Activated T-helper 17 cell treated with anti-CD3 and anti-CD28 coated beads, Interleukin-2, amount 50 U/mL, for 72 hours (primary cell): ENCODE data around the gene ATMIN. TPM values are rescaled to one million over a fixed set of nuclear protein-coding genes. Genes with fewer than 3 reads are reported as not detected.
A peak's percentile ranks its signal among the peaks of the same experiment; 100 is the strongest.

Experiments used
- ATAC-seq: fragments of 150-1000 bp; cut with Tn5 transposase; replicated peaks from 2 replicates; pipeline ENCODE4 v1.10.0; 2021; ENCODE audit warnings: mild to moderate bottlenecking, moderate library complexity
- H3K27ac Mint-ChIP-seq: one replicate; pipeline ENCODE4 v1.8.0; 2022; ENCODE audit warnings: mixed read lengths
- H3K27me3 Mint-ChIP-seq: one replicate; pipeline ENCODE4 v1.8.0; 2022; ENCODE audit warnings: mixed read lengths
- H3K36me3 Mint-ChIP-seq: one replicate; pipeline ENCODE4 v1.8.0; 2022; ENCODE audit warnings: low read depth, mild to moderate bottlenecking, mixed read lengths
- H3K4me1 Mint-ChIP-seq: one replicate; pipeline ENCODE4 v1.8.0; 2022; ENCODE audit warnings: mixed read lengths
- H3K4me3 Mint-ChIP-seq: one replicate; pipeline ENCODE4 v1.8.0; 2022; ENCODE audit warnings: mild to moderate bottlenecking, mixed read lengths
- H3K9me3 Mint-ChIP-seq: one replicate; pipeline ENCODE4 v1.8.0; 2022; ENCODE audit warnings: mixed read lengths
- total RNA-seq, 2 donors: library from RNA; stranded (reverse); gene quantifications; one replicate each; pipeline ENCODE4 v1.2.3, GENCODE V29; 2022

Gene ATMIN
- total RNA-seq, 2 donors from 2014 or later: 14.3 to 20.6 TPM

DNA sequence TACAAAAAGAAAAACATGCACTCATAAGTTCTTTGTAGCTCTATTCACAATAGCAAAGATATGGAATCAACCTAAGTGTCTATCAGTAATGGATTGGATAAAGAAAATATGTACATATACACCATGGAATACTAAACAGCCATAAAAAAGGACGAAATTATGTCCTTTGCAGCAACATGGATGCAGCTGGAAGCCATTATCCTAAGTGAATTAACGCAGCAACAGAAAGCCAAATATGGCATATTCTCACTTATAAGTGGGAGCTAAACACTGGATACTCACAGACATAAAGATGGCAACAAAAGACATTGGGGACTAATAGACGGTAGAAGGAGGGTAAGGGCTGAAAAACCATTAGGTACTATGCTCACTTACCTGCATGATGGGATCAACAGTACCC is 34.8 kb upstream of the ATMIN start:
- ATAC-seq: no peak
- Mint-ChIP-seq H3K27me3 (no peaks in the 10 kb centered on the region), H3K36me3 (peaks cover 36% of the 10 kb centered on the region), H3K9me3 (no peaks in the 10 kb centered on the region), H3K4me3 (peak overlapping the region; percentile 87), H3K27ac (no peak overlapping the region), H3K4me1 (peaks cover 42% of the 10 kb centered on the region)

DNA sequence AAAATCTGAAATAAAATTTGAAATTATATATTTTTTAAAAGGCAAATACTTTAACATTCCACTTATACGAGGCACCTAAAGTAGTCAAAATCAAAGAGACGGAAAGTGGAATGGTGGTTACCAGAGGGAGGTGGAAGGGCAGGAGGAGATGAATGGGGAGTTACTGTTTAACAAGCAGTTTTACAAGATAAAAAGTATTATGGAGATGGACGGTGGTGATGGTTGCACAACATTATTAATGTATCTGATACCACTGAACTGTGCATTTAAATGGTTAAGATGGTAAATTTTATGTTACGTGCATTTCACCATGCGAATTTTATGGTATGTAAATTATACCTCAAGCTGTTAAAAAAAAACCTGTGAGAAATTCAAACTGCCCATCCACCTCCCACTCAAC is 34.3 kb upstream of the ATMIN start:
- ATAC-seq: no peak
- peaks cover 38% of the 10 kb centered on the region for H3K36me3 Mint-ChIP-seq
- H3K4me1 Mint-ChIP-seq: peaks cover 42% of the 10 kb centered on the region
- peak overlapping the region; percentile 87 for H3K4me3 Mint-ChIP-seq
- no peaks in the 10 kb centered on the region for H3K27me3 Mint-ChIP-seq
- H3K9me3 Mint-ChIP-seq: no peaks in the 10 kb centered on the region
- no peak overlapping the region for H3K27ac Mint-ChIP-seq

DNA sequence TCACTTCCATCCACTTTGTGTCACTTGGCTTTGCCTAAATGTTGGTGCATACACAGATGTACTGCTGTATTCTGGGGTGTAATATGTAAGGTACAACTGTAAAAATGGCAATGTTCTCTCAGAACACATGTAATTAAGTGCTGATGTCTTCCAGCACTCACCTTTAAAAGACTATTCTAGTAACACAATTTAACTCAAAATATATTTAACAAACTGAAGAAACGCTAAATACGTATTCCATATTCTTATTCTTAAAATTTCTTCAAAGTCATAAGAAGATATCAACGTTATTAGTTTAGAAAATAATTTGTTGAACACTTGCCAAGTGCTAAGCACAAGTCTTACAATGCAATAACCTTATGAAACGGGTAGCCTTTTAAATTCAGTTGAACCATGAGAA is 32.6 kb upstream of the ATMIN start:
- ATAC-seq: no peak
- peaks cover 43% of the 10 kb centered on the region for H3K36me3 Mint-ChIP-seq
- peak overlapping the region; percentile 87 for H3K4me3 Mint-ChIP-seq
- H3K9me3 Mint-ChIP-seq: no peaks in the 10 kb centered on the region
- H3K27ac Mint-ChIP-seq: peak overlapping the region; percentile 87
- H3K4me1 Mint-ChIP-seq: peaks cover 42% of the 10 kb centered on the region
- no peaks in the 10 kb centered on the region for H3K27me3 Mint-ChIP-seq

DNA sequence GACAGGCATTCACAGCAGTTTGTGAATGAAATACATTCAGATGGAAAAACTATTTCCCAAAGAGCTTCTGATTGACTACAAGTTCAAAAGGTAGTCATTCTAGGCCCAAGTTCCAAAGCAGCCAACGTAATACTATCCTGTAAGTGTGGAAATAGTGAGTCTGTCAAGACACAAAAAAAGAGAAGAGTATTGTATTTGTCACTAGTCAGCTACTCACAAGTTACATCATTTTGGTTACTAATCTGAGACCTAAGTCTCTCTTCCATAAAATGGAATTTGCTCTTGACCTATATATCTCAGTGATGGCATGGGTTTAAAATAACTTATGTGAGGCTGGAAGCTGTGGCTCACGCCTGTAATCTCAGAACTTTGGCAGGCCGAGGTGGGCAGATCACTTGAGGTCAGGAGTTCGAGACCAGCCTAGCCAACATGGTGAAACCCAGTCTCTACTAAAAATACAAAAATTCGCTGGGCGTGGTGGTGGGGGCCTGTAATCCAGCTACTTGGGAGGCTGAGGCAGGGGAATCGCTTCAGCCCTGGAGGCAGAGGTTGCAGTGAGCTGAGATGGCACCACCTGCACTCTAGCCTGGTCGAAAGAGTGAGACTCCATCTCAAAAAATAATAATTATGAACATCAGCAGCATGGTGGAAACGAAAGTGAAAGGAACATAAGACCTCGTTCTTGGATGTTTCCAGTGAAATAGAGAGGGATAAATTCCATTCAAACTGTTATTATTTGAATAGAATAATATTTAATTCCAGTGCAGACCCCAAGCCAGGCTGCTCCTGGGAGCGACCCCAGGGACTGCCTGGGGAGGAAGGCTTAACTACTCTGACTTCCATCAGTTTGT is 31.8 kb upstream of the ATMIN start:
- Mint-ChIP-seq H3K27ac (peak overlapping the region; percentile 87), H3K9me3 (no peaks in the 10 kb centered on the region), H3K36me3 (peaks cover 46% of the 10 kb centered on the region), H3K27me3 (no peaks in the 10 kb centered on the region), H3K4me1 (peaks cover 38% of the 10 kb centered on the region), H3K4me3 (peak overlapping the region; percentile 87)
- peak; percentile 14 for ATAC-seq

DNA sequence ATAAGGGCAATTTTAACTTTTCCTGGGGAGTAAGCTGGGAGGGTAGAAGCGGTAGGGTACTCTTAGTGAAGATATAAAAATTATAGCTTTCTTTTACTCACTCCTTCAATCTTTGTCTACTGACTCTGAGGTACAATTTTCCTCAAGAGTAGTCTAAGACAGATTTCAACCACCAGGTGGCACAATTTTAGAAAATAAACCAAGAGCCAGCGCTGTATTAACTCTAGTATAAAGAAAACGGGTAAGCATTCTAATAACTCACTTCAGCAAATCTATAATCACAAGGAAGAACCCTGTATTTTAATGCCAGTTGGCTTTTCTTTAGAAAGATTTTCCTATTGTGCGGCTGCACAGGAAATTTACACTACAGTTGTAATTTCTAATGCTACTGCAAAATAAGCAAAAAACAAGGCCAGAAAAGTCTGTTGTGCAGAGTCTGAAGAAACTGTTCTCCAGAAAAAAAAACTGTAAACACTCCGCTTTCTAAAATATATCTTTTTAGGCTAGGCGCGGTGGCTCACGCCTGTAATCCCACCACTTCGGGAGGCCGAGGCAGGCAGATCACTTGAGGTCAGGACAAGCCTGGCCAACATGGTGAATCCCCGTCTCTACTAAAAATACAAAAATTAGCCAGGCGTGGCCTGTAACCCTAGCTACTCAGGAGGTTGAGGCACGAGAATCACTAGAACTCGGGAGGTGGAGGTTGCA is 30.8 kb upstream of the ATMIN start:
- Mint-ChIP-seq H3K4me3 (peak overlapping the region; percentile 87), H3K9me3 (no peaks in the 10 kb centered on the region), H3K27me3 (no peaks in the 10 kb centered on the region), H3K27ac (peak overlapping the region; percentile 87), H3K36me3 (peaks cover 48% of the 10 kb centered on the region), H3K4me1 (peaks cover 28% of the 10 kb centered on the region)
- ATAC-seq: no peak

DNA sequence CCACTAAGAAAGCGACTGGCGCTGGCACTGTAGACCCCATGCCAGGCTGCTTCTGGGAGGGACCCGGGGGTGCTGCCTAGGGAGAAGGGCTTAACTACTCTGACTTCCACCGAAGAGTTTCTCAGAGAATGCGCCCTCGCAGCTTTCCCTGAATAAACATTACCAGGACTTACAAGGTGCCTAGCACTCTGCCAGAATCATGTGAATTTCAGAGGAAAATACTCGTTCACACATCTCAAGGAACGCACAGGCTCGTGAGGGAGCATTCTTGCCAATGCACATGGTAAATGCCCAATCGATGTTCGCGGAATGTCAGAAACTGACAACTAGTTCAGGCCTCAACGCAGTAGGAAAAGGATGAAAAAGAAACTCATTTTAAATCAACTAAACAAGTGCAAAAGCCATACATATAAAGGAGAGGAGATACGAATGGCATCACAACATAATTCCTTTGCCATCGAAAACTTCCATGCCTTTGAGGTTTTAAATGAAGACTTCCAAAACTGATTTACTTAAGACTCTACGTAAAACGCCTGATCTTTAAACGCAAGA is 30.0 kb upstream of the ATMIN start:
- Mint-ChIP-seq H3K36me3 (peaks cover 52% of the 10 kb centered on the region), H3K27me3 (no peaks in the 10 kb centered on the region), H3K4me3 (peak overlapping the region; percentile 87), H3K27ac (peak overlapping the region; percentile 99), H3K9me3 (no peaks in the 10 kb centered on the region), H3K4me1 (peaks cover 28% of the 10 kb centered on the region)
- no peak for ATAC-seq

DNA sequence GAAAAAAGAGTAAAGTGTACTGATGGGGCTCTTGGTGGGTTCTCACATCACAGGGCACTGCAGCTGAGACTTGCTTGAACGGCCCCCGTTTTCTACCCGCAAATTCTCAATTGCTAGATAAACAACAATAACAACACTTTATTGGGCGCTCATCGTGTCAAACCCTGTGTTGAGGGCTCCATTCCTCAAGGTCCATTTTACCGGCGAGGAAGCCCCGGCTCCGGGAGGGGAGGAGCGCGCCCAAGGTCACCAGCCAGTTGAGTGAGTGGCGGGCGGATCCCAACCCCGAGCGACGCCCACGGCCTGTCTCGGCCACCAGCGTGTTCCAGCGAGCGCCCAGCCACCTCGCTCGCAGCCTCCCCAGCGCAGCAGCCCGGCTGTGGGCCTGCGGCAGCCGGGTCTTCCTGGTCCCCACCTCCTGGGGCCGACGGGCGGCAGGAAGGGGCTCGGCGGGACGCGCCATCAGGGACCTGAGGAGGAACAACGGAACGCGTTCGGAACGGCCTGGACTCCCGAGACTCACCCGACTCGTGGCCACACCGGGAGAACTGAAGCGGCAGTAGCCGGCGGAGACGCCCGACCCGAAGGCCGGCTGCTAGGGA is 29.3 kb upstream of the ATMIN start:
- H3K36me3 Mint-ChIP-seq: peaks cover 59% of the 10 kb centered on the region
- H3K9me3 Mint-ChIP-seq: no peaks in the 10 kb centered on the region
- peak; percentile 41 for ATAC-seq
- peaks cover 34% of the 10 kb centered on the region for H3K4me1 Mint-ChIP-seq
- H3K27me3 Mint-ChIP-seq: no peaks in the 10 kb centered on the region
- peak overlapping the region; percentile 87 for H3K4me3 Mint-ChIP-seq
- H3K27ac Mint-ChIP-seq: peak overlapping the region; percentile 99

DNA sequence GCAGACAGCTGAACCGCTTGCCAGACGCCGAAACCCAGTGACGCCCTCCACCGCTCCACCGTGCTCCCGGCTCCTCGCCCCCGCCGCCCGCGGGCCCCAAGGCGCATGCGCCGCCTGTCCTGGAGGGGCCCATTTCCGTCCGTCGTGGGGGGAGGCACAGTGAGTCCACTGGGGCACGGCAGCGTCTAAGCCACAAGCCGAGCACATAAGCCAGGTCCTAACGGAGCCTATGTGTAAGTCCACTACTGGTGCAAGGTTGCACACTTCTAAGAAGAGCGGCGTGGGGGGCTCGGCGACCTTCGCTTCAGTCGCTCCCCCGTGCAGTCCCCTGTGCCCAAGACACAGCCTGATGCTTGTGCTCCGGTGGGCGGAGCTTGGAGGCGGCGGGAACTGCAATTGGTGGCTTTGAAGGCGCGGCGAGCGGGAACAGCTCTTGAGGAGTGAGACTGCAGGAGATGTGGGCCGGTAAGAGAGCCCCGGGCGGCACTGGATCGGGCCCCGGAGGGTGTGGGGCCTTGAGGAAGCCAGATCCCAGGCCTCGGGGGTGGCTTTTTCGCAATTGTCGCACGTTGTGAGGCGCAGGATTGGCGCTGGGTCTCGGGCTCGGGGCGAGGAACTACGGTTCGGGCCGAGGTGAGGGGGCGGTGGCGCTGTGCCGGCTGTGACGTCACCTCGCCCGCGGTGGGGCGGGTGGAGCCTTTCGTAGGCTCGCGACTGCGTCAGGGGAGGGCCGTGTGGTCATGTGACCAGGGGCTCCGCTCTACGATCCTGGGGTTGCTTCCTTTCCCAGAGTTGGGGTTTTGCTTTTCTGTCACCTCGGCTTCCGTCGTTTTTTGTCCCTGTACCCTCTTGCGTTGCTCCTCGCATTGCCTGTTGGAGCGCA is 28.6 kb upstream of the ATMIN start, which contains the start of the genes CENPN and CMC2:
TSS of gene CENPN (plus strand) at position 402 of the 883 bp plus-strand sequence. CDS start 4,726 bp downstream, outside the sequence.
TSS of gene CMC2 (minus strand) at position 73 of the 883 bp plus-strand sequence. CDS start 9,491 bp downstream, outside the sequence.
- H3K27ac Mint-ChIP-seq: peak within 1 kb of the TSS; percentile 99
- no peaks in the 10 kb centered on the region for H3K9me3 Mint-ChIP-seq
- H3K4me1 Mint-ChIP-seq: peaks cover 30% of the 10 kb centered on the region
- no peaks in the 10 kb centered on the region for H3K27me3 Mint-ChIP-seq
- H3K36me3 Mint-ChIP-seq: peaks cover 66% of the 10 kb centered on the region
- peak within 1 kb of the TSS; percentile 87 for H3K4me3 Mint-ChIP-seq
- peak; percentile 86 for ATAC-seq

DNA sequence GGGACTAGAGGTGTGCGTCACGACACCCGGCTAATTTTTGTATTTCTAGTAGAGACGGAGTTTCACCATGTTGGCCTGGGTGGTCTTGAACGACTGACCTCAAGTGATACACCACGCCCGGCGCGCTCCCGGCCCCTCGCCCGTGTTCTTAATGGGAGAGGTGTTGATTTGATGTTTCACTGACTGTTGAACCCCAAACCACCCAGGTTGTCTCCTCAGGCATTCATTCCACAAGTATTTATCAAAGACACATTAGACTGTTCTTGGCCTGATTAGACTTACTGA is 27.2 kb upstream of the ATMIN start:
- Mint-ChIP-seq H3K27me3 (no peaks in the 10 kb centered on the region), H3K27ac (peak overlapping the region; percentile 99), H3K9me3 (no peaks in the 10 kb centered on the region), H3K4me3 (peak overlapping the region; percentile 87), H3K4me1 (peaks cover 21% of the 10 kb centered on the region), H3K36me3 (peaks cover 79% of the 10 kb centered on the region)
- no peak for ATAC-seq

DNA sequence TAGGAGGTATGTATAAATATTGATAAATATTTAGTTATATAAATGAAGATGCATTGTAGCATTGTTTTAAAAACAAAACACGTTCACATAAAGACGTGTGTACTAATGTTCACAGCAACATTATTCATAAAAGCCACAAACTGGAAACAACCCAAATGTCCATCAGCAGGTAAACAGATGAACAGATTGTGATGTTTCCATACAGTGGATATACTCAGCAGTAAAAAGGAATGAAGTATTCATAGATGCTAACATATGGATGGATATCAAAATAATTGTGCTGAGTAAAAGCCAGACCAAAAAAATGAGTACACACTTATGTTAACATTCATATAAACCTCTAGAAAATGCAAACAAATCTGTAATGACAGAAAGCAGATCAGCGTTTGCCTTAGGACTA is 22.7 kb upstream of the ATMIN start:
- no peak overlapping the region for H3K27ac Mint-ChIP-seq
- ATAC-seq: no peak
- peaks cover 8% of the 10 kb centered on the region for H3K4me1 Mint-ChIP-seq
- H3K27me3 Mint-ChIP-seq: no peaks in the 10 kb centered on the region
- no peak overlapping the region for H3K4me3 Mint-ChIP-seq
- no peaks in the 10 kb centered on the region for H3K9me3 Mint-ChIP-seq
- peaks cover 90% of the 10 kb centered on the region for H3K36me3 Mint-ChIP-seq

DNA sequence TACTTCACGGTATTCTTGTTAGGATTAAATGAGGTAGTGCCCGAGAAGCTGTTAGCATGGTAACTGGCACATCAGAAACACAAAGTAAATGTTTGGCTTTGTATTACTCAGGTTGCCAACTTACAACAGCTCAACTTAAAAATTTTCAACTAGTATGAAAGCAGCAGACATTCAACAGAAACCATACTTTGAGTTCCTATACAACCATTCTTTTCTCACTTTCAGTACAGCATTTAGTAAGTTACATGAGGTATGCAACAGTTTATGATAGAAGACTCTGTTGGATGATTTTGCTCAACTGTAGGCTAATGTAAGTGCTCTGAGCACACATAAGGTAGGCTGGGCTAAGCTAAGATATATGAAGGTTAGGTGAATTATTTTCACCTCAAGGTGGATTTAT is 21.0 kb upstream of the ATMIN start:
- H3K36me3 Mint-ChIP-seq: peaks cover 95% of the 10 kb centered on the region
- no peaks in the 10 kb centered on the region for H3K27me3 Mint-ChIP-seq
- H3K4me1 Mint-ChIP-seq: peaks cover 8% of the 10 kb centered on the region
- H3K4me3 Mint-ChIP-seq: no peak overlapping the region
- H3K9me3 Mint-ChIP-seq: no peaks in the 10 kb centered on the region
- peak overlapping the region; percentile 38 for H3K27ac Mint-ChIP-seq
- ATAC-seq: peak; percentile 74

DNA sequence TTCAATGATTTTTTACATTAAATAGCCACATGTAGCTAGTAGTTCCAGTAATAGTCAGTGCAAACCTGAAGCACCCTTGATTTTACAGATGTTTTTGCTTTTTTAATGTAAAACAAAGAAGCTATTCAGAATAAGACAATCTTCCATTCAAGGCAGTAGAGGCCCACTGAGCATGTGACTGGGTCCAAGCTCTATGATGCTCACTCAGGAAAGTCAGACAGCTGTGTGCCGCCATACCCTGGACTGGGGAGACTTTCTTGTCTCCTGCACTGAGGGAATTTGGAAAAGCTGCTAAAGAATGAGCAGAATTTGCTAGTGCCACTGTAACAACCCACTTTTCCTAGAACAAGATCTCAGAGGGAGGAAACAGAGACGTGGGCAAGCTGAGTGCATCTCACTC is 17.1 kb upstream of the ATMIN start:
- ATAC-seq: no peak
- no peaks in the 10 kb centered on the region for H3K27me3 Mint-ChIP-seq
- H3K4me3 Mint-ChIP-seq: no peak overlapping the region
- H3K9me3 Mint-ChIP-seq: no peaks in the 10 kb centered on the region
- peaks cover 100% of the 10 kb centered on the region for H3K36me3 Mint-ChIP-seq
- no peak overlapping the region for H3K27ac Mint-ChIP-seq
- no peaks in the 10 kb centered on the region for H3K4me1 Mint-ChIP-seq

DNA sequence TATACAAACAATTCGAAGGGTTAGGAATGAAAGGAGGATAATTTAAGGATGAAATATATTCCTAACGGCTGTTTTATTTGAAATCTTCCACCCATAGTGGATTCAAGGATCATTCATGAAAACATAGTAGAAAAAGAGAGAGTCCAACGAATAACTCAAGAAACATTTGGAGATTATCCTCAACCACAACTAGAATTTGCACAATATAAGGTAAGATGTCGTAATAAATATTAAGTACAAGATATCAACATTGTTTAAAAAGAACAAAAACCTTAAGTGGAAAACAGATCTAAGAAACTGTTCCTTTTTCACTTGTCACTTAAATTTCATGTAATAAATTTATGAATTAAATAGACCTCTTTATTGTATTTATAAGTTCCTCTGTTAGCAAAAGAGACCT is 9.2 kb upstream of the ATMIN start:
- no peak for ATAC-seq
- no peaks in the 10 kb centered on the region for H3K27me3 Mint-ChIP-seq
- no peak overlapping the region for H3K27ac Mint-ChIP-seq
- peaks cover 84% of the 10 kb centered on the region for H3K36me3 Mint-ChIP-seq
- no peak overlapping the region for H3K4me3 Mint-ChIP-seq
- H3K9me3 Mint-ChIP-seq: no peaks in the 10 kb centered on the region
- peaks cover 4% of the 10 kb centered on the region for H3K4me1 Mint-ChIP-seq
